Measurements from ENCODE around the gene F11.
"Not testable (repeated sequence)": the region's sequence is repeated elsewhere in the genome, so short reads cannot be mapped to it uniquely, and the experiment has no call there.

F11 gene

DNA sequence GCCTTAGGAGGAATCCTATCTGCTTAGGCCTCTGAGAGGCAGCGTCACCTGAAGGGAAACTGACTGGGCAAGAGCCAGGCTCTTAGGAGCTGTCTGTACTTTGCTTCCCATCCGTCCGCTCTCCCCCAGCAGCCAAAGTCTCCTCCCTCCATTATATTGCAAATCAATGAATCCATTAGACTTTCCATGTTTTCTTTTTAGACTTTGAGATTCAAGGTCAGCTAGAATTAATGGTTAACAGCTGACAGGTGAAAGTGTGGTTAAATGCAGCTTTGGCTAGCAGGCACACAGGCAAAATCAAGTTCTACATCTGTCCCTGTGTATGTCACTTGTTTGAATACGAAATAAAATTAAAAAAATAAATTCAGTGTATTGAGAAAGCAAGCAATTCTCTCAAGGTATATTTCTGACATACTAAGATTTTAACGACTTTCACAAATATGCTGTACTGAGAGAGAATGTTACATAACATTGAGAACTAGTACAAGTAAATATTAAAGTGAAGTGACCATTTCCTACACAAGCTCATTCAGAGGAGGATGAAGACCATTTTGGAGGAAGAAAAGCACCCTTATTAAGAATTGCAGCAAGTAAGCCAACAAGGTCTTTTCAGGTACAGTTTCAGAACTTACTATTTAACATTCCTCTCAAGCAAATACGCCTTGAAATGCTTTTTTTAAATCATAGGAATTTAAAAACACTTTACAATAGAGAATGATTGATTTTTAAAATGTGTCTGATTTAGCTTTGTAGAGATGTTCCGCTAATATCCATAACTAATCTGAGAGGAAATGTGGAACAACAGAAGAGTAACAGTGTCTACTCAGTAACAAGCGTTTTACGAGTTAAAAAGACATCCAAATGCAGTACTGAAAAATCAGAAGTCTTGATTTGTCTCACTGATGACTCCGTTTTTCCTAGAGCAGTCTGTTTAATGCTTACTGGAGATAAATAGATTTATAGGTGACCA lies at the start of gene F11:
Gene F11, plus strand, starts transcription at position 507 of the 970 bp plus-strand sequence. CDS start 948 bp downstream, outside the sequence.
- DNase-seq: no peak

DNA sequence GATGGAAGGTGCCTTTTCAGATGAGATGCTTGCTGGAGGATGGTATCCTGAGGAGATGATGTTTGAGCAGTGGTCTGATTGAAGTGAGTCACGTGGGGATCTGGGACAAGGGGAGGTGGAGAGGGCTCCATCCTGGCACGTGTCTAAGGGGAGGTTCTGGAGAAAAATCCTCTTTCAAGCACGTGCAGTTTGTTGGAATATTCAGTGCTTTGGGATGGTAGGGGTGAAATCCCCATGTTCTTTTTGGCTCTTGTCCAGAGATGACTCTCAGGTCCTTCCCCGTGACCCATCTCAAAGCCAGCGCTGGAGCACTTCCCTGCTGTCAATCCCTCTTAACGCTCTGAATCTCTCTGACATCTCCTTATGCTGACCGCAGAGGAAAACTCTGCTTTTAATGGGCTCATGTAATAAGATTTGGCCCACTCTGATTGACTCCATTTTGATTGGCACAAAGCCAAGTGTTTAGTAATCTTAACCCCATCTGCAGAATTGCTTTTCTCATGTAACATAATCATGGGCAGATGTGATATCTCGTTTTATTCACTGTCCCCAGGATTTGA lies 49.4 kb upstream of the F11 start:
- no peak for DNase-seq

DNA sequence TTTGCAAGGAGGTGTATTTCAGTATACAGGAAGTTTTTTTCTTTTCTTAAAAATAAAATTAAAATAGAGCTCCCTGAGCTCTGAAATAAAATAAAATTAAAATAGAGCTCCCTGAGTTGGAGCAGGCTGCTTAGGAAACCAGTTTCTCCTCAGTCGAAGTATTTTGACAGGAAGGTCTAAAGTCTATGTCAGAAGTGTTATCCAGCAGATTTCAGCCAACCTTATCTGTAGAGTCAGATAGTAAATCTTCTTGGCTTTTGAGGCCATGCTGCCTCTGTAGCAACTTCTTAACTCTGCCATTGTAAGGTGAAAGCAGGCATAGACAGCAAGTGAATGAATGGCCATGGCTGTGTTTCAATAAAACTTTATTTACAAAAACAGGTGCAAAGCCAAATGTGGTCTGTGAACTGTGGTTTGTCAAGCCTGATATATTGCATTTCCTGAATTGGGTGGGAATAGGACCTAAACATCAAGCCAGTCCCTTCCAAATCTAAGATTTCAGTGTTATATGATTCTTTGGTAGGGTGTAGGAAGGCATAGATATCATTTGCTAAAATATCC lies 48.2 kb upstream of the F11 start:
- DNase-seq: no peak

DNA sequence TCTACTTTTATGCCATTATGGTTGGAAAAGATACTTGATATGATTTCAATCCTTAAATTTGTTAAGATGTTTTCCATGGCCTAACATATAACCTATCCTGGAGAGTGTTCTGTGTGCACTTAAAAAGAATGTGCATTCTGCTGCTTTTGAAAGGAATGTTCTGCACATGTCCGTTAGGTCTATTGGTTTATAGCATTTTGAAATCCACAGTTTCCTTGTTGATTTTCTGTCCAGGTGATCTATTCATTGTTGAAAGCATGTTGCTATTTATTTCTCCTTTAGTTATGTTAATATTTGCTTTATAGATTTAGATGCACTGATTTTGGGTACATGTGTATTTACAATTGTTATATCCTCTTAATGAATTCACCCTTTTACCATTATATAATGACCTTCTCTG lies 44.4 kb upstream of the F11 start:
- no peak for DNase-seq

DNA sequence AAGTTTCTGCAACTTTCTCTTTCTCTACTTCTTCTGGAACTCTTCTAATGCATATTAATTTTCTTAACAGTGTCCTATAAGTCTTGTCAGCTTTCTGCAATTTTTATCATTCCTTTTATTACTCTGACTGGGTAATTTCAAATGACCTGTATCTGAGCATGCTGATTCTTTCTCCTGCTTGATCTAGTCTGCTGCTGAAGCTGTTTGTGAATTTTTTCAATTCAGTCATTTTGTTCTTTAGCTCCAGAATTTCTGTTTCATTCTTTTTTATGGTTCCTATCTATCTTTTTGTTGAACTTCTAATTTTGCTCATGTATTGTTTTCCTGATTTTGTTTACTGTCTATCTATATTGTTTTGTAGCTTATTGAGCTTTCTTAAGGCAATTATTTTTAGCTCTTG lies 40.1 kb upstream of the F11 start:
- DNase-seq: no peak

DNA sequence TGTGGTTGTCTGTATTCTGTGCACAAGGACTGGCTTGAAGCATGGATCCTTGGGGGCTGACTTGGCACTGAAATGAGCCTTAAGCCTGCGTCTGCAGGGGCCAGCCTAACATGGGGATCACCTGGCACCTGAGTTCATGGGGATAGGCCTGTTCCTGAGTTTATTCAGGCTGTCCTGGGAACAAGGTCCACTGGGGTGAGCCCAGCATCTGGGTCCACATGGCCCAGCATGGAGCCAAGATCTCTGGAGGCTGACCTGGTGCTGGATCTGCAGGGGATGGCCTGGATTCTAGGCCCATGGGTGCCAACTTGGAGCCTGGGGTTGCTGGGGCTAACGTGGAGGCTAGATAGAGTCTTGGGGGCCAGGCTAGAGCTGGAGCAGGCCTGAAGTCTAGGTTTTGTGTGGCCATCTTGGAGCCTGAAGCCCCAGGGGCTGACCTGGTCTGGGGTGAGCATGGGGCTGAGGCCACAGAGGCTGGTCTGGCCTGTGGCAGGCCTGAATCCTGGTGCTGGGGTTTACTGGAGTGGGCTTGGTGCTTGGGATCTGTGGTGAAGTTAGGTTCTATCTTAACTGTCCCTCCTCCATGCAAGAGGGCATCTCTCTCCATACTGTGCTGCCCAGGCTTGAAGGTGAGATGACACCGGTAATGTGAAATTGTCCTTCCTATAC lies 39.3 kb upstream of the F11 start:
- DNase-seq: no peak

DNA sequence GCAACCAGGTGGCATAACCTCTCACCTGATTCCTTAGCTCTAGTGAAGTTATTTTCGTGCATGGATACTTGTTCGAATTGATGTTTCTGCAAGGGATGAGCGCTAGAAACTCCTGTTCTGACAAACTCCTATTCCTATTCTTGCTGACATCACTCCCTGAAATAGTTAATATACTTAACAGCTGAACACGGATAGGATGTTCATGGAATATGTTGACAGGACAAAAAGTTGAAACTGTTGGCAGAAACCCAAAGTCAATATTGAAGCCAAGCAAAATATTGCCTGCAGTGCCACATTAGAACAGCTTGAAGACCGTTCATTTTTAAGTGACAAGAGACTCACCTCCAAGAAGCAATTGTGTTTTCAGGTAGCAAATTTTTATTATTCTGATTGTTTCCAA lies 38.8 kb upstream of the F11 start, which contains the start of gene KLKB1:
Gene KLKB1, plus strand, starts transcription at position 287 of the 400 bp plus-strand sequence. CDS start 689 bp downstream, outside the sequence.
- DNase-seq: peak; percentile 57

DNA sequence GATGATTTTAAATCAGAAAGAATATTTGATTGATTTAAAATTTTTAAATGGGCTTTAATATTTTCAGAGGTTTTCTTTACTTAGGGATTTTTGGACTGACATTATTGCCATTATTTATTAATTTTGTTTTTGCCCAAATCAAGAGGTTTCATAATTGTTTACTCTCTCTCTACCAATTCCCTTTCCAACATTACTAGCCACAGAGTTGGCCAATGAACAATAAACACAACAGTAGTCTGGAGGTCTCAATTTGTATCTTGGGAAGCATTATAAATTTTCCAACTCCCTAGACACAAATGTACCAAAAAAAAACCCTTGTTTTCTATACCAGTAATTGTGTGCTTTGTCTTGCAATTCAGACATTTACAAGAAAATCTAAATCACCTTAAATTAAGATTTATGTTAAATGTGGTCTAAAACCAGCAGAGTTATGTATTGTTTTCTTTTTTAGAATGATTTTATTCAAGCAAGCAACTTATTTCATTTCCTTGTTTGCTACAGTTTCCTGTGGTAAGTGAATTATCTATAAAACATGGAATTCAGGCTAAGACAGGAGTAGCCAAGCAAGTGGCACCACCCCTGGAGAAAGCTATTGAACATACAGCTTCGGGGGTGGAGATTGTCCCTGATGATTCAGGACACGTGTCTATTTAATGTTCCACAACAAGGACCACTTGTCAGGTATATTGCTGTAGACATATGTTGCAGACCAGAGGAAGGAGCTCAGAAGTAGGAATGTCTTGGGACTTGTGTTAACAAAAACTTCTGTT lies 38.1 kb upstream of the F11 start:
- DNase-seq: no peak

DNA sequence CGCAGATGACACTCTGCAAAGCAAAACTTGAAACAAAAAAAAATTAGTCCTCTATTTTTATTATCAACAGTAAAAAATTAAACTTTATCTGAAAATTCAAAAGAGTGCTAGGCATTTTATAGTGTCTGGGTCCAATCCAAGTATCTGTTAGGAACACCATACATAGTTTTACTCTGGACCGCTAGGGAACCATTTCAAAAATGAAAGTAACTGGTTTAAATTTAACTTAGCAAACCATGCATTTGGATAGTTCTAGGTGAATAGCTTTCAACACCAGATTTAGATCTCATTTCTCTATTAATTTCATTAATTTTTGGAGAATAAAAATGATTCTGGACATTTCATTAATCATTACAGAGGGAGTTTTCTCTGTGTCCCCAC lies 37.5 kb upstream of the F11 start:
- no peak for DNase-seq

DNA sequence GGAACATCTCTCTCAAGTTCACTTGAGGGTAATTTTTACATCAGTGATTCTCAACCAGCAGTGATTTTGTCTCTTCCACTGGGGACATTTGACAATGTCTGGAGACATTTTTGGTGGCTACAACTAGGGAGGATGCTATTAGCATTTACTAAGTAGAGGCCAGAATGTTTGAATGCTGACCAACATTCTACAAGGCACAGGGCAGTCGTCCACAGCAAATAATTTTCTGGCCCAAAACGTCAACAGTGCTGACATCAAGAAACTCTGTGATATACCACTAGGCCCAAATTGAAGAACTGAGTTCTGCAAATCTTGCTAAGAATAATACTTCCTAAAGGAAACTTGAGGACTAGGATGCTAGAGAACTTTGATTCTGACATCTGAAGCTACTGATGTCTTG lies 31.6 kb upstream of the F11 start:
- no peak for DNase-seq

DNA sequence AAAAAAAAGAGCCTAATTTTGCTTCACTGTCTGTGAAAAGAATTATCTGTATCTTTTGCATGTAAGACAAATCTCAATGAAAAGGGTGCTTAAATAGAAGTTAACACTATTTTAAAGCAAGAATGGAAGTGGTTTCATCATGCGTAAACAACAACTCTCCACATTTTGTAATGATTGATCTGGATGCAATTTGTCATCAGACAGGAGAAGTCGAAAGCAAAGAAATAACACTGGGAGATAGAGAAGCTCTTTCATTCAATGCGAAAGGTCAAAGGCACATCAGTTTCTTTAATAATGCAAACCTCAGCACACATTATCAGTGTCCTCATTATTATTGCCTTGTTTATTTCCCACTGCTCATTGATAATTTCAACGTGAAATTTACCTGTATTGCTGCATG lies 29.9 kb upstream of the F11 start:
- no peak for DNase-seq

DNA sequence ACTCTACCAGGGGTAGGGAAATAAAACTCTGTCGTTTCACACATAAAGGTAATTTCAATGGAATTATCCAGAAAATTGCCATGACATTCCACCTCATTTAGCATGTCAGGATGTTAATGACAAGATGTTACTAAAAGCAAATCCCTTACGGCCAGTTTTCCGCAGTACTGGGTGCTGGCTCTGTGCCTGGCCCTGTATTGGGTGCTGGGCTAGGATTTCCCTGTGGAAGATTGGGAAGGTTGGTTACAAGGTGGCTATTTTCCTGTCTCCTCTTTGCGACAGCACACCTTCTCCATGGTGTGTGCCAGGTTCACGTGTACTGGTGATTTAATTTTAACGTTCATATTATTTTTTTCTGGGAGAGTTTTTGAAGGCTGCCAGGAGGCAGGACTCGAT lies 25.5 kb upstream of the F11 start:
- DNase-seq: no peak

DNA sequence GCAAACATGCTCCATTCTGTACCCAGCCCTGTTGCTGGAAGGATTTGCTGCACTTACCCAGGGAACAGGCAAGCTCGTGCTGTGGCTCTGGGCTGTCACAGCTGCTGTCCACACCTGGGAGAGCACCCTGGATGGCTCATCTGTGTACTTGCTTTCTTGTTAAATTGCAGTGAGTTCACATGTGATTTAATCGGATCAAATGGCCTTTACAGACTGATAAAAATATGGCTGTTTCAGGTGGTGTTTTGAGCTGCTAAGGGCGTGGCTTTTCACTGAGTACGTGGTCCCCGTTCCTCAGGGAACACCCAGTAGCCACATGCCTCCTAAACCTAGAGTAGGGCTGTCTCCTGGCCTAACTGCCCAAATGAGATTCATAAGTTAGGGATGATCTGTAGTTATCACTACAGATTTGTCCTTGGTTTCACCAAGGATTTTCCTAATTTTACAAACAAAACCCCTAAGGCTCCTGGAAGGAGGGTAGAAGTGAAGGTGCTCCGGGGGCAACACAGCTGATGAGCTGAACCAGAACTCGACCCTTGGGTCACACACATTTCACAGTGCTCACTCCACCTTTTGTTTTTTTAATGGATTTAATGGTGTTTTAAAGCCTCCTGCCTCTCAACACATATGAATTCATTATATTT lies 25.0 kb upstream of the F11 start:
- no peak for DNase-seq

DNA sequence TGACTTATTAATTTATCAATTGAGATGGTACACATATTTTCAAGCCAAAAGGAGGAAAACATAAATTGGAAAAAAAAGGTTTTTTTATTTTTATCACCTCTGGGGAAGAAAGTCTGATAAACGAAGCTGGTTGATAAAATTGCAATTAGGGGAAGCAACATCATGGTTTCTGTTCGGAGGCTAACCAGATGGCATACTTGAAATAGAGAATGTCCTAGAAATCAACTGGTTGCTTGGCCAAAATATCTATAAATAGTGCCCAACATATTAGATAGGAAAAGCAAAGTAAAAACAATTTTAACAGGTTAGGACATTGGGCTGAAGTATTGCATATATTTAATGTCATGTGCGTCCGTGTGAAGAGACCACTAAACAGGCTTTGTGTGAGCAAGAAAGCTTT lies 24.4 kb upstream of the F11 start:
- no peak for DNase-seq

DNA sequence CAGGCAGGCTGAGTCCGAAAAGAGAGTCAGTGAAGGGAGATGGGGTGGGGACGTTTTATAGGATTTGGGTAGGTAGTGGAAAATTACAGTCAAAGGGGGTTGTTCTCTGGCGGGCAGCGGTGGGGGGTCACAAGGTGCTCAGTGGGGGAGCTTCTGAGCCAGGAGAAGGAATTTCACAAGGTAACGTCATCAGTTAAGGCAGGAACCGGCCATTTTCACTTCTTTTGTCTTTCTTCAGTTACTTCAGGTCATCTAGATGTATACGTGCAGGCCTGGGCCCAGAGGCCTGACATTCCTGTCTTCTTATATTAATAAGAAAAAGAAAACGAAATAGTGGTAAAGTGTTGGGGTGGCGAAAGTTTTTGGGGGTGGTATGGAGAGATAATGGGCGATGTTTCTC lies 24.0 kb upstream of the F11 start:
- not testable (repeated sequence) for DNase-seq

DNA sequence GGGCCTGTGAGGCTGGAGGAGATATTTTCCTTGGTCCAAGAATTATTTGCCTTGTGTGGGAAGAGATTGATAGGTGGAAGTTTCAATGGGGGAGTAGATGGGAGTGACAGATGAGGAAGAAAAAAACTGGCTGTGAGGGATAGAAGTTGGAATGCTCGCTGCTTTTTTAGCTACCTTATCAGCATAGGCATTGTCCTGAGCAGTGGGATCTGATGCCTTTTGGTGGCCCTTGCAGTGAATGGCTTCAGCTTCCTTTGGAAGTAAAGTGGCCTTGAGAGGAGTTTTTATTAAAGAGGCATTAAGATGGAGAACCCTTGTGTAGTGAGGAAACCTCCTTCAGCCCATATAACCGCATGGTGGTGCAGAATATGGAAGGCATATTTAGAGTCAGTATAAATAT lies 22.7 kb upstream of the F11 start:
- no peak for DNase-seq

DNA sequence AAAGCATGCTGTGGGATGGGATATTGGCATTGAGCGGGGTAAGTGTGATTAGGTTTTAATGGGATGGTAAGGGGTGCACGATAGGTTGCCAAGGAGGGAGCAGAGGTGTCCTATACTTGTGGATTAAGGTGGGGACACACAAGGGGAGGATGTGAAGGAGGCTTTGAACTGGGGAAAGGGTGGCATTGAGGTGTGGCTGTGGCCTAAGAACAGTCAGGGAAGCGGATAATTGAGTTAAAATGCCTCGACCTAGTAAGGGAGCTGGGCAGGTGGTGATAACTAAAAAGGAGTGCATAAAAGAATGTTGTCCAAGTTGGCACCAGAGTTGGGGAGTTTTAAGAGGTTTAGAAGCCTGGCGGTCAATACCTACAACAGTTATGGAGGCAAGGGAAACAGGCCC lies 21.2 kb upstream of the F11 start:
- no peak for DNase-seq

DNA sequence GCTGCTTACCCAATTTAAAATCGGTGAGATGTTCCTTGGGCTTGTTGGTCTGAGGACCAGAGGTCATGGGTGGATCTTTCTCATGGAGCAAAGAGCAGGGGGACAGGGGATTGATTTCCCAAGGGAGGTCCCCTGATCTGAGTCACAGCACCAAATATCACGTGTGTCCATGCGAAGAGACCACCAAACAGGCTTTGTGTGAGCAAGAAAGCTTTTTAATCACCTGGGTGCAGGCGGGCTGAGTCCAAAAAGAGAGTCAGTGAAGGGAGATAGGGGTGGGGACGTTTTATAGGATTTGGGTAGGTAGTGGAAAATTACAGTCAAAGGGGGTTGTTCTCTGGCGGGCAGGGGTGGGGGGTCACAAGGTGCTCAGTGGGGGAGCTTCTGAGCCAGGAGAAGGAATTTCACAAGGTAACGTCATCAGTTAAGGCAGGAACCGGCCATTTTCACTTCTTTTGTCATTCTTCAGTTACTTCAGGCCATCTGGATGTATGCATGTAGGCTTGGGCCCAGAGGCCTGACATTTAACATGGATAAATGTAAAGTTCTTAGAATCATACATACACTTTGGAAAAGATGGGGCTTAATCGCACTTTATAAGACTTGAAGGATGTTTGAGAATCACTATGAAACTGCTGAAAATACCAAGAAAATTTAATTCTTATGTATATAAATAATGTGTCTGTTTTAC lies 18.8 kb upstream of the F11 start:
- DNase-seq: not testable (repeated sequence)

DNA sequence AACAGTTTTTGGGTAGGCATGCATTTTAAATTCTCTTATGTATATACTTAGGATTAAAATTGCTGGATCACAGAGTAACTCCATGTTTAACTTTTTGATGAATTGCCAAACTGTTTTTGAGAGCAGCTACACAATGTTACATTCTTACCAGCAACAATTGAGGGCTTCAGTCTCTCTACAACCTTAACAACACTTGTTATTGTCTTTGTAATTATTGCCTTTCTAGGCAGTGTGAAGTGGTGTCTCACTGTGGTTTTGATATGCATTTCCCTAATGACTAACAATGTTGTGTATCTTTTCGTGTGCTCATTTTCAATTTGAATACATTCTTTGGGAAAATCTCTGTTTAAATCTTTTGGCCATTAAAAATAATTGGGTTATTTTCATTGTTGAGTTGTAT lies 17.3 kb upstream of the F11 start:
- DNase-seq: no peak

DNA sequence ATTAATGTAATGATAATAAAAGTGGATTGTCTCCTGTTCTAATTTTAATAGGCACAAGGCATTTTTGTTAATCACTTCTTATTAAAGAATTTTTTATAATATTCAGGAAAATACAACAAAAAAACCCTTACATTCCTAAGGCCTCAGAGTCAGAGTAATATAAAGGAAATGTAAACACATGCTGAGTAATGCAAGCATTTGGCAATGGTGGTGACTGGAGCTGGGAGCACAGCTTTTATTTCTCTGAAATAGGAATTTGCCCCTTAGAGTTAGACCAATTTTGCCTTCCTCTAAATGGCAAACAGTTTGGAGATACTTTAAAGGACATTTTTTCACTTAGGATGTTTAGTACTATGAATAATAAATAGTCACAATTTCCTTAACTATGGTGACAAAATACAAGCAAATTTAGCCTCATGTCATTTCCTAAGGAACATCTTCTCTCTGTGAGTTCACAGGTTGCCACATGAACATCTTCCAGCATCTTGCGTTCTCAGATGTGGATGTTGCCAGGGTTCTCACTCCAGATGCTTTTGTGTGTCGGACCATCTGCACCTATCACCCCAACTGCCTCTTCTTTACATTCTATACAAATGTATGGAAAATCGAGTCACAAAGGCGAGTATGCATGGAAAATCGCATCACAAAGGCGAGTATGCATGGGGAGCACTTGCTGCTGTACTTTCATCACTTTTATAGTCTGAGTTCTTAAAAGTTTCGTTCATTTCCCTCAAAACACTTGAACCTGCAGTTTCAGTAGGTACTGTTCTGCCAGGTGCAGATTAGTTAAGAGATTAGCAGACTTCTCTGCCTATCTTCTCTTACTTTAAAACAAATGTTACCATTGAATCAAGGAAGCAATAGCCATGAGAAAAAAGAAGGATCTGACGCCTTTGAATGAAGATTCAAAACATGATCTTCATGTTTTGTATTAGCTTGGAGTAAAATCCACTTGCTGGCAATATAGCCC lies 15.9 kb upstream of the F11 start:
- DNase-seq: no peak

All from SHP77 treated with DMSO at 0.1 percent for 48 hours (cell line).